GM12891 (cell line): ENCODE measurements around the gene ANKFN1.

Source experiments
- PAX5 ChIP-seq: IDR thresholded peaks from 2 replicates; pipeline ENCODE4 v1.6.1; 2011; ENCODE audit warnings: low read length, moderate library complexity, mild to moderate bottlenecking; ENCODE audit not compliant: insufficient read depth, severe bottlenecking
- POLR2A ChIP-seq: IDR thresholded peaks from 2 replicates; pipeline ENCODE4 v1.6.1; 2011; ENCODE audit warnings: low read depth, low read length, control low read depth
- POLR2AphosphoS5 ChIP-seq: IDR thresholded peaks from 2 replicates; pipeline ENCODE4 v1.6.1; 2011; ENCODE audit warnings: low read depth, low read length, control low read depth
- SPI1 ChIP-seq: IDR thresholded peaks from 2 replicates; pipeline ENCODE4 v1.6.1; 2011; ENCODE audit warnings: low read depth, low read length, control low read depth
- TAF1 ChIP-seq: IDR thresholded peaks from 2 replicates; pipeline ENCODE4 v1.6.1; 2011; ENCODE audit warnings: low read depth, low read length, control low read depth

DNA sequence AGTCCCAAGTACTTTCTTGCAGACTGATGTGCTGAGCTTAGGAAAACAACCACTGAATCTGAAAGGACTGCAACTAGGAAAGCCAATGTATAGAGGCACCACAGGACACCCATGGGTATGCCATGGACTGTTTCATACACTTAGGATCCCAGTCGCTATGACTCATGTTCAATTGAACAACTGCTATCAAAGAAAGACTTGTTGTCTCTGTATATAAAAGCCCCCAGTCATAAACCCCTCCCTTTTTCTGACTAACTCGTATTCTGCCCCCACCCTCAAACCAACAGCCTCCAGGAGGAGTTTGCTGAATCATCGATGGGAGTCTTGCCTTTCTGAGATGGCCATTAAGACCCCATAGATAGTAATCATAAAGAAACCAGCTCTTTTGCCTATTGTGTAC is 205.4 kb downstream of the ANKFN1 start:
- TF ChIP-seq TAF1 (no peak), POLR2A (no peak), POLR2AphosphoS5 (no peak), SPI1 (no peak), PAX5 (no peak)
